ENCODE measurements around the gene DDTL. TPM values are rescaled to one million over a fixed set of nuclear protein-coding genes. Genes with fewer than 3 reads are reported as not detected.
A peak's percentile ranks its signal among the peaks of the same experiment; 100 is the strongest.
"Not testable (repeated sequence)": the region's sequence is repeated elsewhere in the genome, so short reads cannot be mapped to it uniquely, and the experiment has no call there.

DDTL gene
- total and polyA plus RNA-seq, 2 of the 8 experiments (the other 6 are each of a cell fraction or from before 2014, with no cell fraction given): 2.1 to 3.1 TPM

DNA sequence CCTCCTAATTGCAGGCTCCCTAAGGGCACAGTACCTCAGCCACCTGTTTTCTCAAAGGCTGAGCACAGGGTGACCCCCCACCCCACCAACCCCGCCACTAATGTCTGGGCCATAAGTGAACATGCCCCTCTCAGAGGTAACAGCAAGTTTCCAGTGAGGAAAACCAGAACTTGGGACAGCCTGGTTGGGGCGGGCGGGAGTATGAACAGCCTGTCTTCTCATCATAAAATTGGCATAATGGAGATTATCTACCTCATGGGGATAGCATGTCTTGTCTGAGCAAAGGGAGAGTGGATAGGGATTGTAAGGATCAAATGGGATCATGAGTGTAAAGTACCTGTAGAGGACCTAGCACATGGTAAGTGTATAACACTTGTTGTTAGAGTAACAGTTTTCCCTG is 5.2 kb downstream of the DDTL start:
- not testable (repeated sequence) for H3K56ac ChIP-seq (replicated peaks; ENCODE audit: insufficient read length, low read depth, low read length); H3K79me1 ChIP-seq (ENCODE audit: low read depth, low read length); H4K8ac ChIP-seq (ENCODE audit: extremely low read depth, insufficient read depth, low read length); H4K91ac ChIP-seq (replicated peaks; ENCODE audit: insufficient read length, low read length); H2BK15ac ChIP-seq (ENCODE audit: low read length); H3K23ac ChIP-seq (ENCODE audit: insufficient read length); H2BK12ac ChIP-seq (ENCODE audit: low read depth, low read length); H3K23me2 ChIP-seq (ENCODE audit: low read depth, low read length); H3K9me3 ChIP-seq (ENCODE audit: insufficient read depth in 2 of 2, low read depth in 1 of 2, low read length in 1 of 2); H3K27me3 ChIP-seq (replicated peaks in 1 of 4; ENCODE audit: control insufficient read depth in 3 of 4, extremely low read depth in 1 of 4, insufficient read depth in 3 of 4, low read length in 3 of 4); H3K4me2 ChIP-seq (ENCODE audit: insufficient read depth in 1 of 2, low read depth in 2 of 2, low read length in 2 of 2); H3K9ac ChIP-seq (replicated peaks in 1 of 4; ENCODE audit: extremely low read depth in 1 of 4, low read depth in 3 of 4, low read length in 3 of 4); H3K4me3 ChIP-seq (ENCODE audit: extremely low read depth in 1 of 4, insufficient read depth in 2 of 4, low read depth in 3 of 4, low read length in 4 of 4); H3K4ac ChIP-seq (replicated peaks; ENCODE audit: insufficient read length, low read depth, low read length); H2AK5ac ChIP-seq (ENCODE audit: low read depth, low read length); H2AFZ ChIP-seq (ENCODE audit: low read length); DNase-seq (ENCODE audit: low read depth in 1 of 2, low spot score in 2 of 2); H3K27ac ChIP-seq (ENCODE audit: low read depth, low read length); H2BK5ac ChIP-seq (ENCODE audit: low read depth, low read length); H4K5ac ChIP-seq (ENCODE audit: insufficient read length, low read depth, low read length); H2BK120ac ChIP-seq (replicated peaks; ENCODE audit: low read depth, low read length); H3K18ac ChIP-seq (ENCODE audit: extremely low read depth, low read length); H3K4me1 ChIP-seq (replicated peaks in 1 of 4; ENCODE audit: control insufficient read depth in 3 of 4, insufficient read depth in 4 of 4, low read length in 3 of 4); H3K14ac ChIP-seq (ENCODE audit: insufficient read length); H2BK20ac ChIP-seq (ENCODE audit: low read length)
- ChIA-PET POLR2A (ENCODE audit: partially characterized antibody) (interaction anchor here (0.9 to 1.8 kb wide), 5 partner anchors 40 to 114 kb away, joined by 3 to 11 read pairs (median 5); partner anchors contain the start of gene SLC2A11), CTCF (ENCODE audit: partially characterized antibody) (interaction anchor here (1.2 to 1.5 kb wide), 2 partner anchors 42 to 43 kb away, joined by 3 read pairs; no protein-coding TSS in a partner anchor)
- peak; percentile 50 for FAIRE-seq
- 97% methylated on average over 3 of the region's 3 CpGs; no CpG with 5 or more reads in 1 of the 2 experiments for WGBS, 2 experiments (ENCODE audit: extremely low coverage in 1 of 2, insufficient coverage in 1 of 2, insufficient read length in 1 of 2, insufficient replicate concordance in 2 of 2, low coverage in 1 of 2, low lambda C conversion rate in 2 of 2, missing lambda C conversion rate in 1 of 2)
- Histone ChIP-seq H4K20me1 (replicated peaks in 1 of 2; ENCODE audit: control insufficient read depth in 1 of 2, insufficient read depth in 2 of 2, low read length in 2 of 2) (peaks cover 9 to 18% of the 10 kb centered on the region in 2 experiments), H3K36me3 (ENCODE audit: control insufficient read depth in 2 of 4, insufficient read depth in 4 of 4, low read length in 3 of 4) (peaks cover 5 to 26% (median 17%) of the 10 kb centered on the region in 4 experiments; a peak in 7 of 8 replicates), H3K79me2 (ENCODE audit: control insufficient read depth in 1 of 2, insufficient read depth in 2 of 2, low read length in 2 of 2) (peaks cover 0 to 11% of the 10 kb centered on the region in 2 experiments; a peak in 1 of 4 replicates)

DNA sequence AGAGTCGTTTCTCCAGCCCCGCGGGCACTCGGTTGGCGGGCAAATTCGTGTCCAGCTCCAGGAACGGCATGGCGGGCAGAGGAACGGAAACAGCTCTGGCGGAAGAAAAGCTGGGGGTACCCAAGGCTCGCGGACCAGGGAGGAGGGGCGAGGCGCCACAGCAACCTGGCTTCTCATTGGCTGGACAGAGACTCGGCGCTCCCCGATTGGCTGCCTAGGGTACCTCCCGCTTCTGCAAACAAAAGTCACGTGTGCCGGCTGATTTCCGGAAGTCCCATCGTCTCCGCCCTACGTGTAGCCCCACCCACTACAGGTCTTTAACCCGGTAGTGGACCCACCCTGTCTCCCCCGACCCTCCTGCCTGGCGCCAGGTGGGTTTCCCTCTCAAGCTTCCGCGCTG is 7.7 kb downstream of the DDTL start, which contains the start of gene DDT:
Gene DDT, minus strand, starts transcription at position 97 of the 400 bp plus-strand sequence. Its CDS starts 27 bp downstream, at position 70.
- H3K23me2 ChIP-seq (ENCODE audit: low read depth, low read length); H3K27me3 ChIP-seq (replicated peaks in 1 of 4; ENCODE audit: control insufficient read depth in 3 of 4, extremely low read depth in 1 of 4, insufficient read depth in 3 of 4, low read length in 3 of 4); H3K56ac ChIP-seq (replicated peaks; ENCODE audit: insufficient read length, low read depth, low read length); H3K4me2 ChIP-seq (ENCODE audit: insufficient read depth in 1 of 2, low read depth in 2 of 2, low read length in 2 of 2); H3K23ac ChIP-seq (ENCODE audit: insufficient read length); H3K79me1 ChIP-seq (ENCODE audit: low read depth, low read length); H3K14ac ChIP-seq (ENCODE audit: insufficient read length); H2AFZ ChIP-seq (ENCODE audit: low read length); H3K18ac ChIP-seq (ENCODE audit: extremely low read depth, low read length); CTCF ChIA-PET (ENCODE audit: partially characterized antibody); H2BK120ac ChIP-seq (replicated peaks; ENCODE audit: low read depth, low read length); DNase-seq (ENCODE audit: low read depth in 1 of 2, low spot score in 2 of 2); H3K9me3 ChIP-seq (ENCODE audit: insufficient read depth in 2 of 2, low read depth in 1 of 2, low read length in 1 of 2); H2BK20ac ChIP-seq (ENCODE audit: low read length); H3K9ac ChIP-seq (replicated peaks in 1 of 4; ENCODE audit: extremely low read depth in 1 of 4, low read depth in 3 of 4, low read length in 3 of 4); H2BK5ac ChIP-seq (ENCODE audit: low read depth, low read length); H3K27ac ChIP-seq (ENCODE audit: low read depth, low read length); H4K5ac ChIP-seq (ENCODE audit: insufficient read length, low read depth, low read length); H4K91ac ChIP-seq (replicated peaks; ENCODE audit: insufficient read length, low read length); H3K4me1 ChIP-seq (replicated peaks in 1 of 4; ENCODE audit: control insufficient read depth in 3 of 4, insufficient read depth in 4 of 4, low read length in 3 of 4); POLR2A ChIA-PET (ENCODE audit: partially characterized antibody); H4K8ac ChIP-seq (ENCODE audit: extremely low read depth, insufficient read depth, low read length); H2BK12ac ChIP-seq (ENCODE audit: low read depth, low read length); H3K4ac ChIP-seq (replicated peaks; ENCODE audit: insufficient read length, low read depth, low read length); H2BK15ac ChIP-seq (ENCODE audit: low read length); H2AK5ac ChIP-seq (ENCODE audit: low read depth, low read length); H3K4me3 ChIP-seq (ENCODE audit: extremely low read depth in 1 of 4, insufficient read depth in 2 of 4, low read depth in 3 of 4, low read length in 4 of 4): not testable (repeated sequence)
- H3K36me3 ChIP-seq (ENCODE audit: control insufficient read depth in 2 of 4, insufficient read depth in 4 of 4, low read length in 3 of 4): peaks cover 5 to 24% (median 16%) of the 10 kb centered on the region in 4 experiments; a peak in 7 of 8 replicates
- H3K79me2 ChIP-seq (ENCODE audit: control insufficient read depth in 1 of 2, insufficient read depth in 2 of 2, low read length in 2 of 2): peaks cover 0 to 11% of the 10 kb centered on the region in 2 experiments; a peak in 1 of 4 replicates
- no CpG with 5 or more reads among the region's 29 CpGs for WGBS, 2 experiments (ENCODE audit: extremely low coverage in 1 of 2, insufficient coverage in 1 of 2, insufficient read length in 1 of 2, insufficient replicate concordance in 2 of 2, low coverage in 1 of 2, low lambda C conversion rate in 2 of 2, missing lambda C conversion rate in 1 of 2)
- peaks cover 7 to 15% of the 10 kb centered on the region in 2 experiments for H4K20me1 ChIP-seq (replicated peaks in 1 of 2; ENCODE audit: control insufficient read depth in 1 of 2, insufficient read depth in 2 of 2, low read length in 2 of 2)
- FAIRE-seq: peak; percentile 98

All from H1 (cell line).